NCI-H2171 treated with DMSO at 0.1 percent for 48 hours (cell line): Measurements from ENCODE around the gene NEDD1.

ENCODE experiments used
- DNase-seq: peaks from one replicate; lab custom pipeline; 2025; lab: John Stamatoyannopoulos, UW

Gene NEDD1

DNA sequence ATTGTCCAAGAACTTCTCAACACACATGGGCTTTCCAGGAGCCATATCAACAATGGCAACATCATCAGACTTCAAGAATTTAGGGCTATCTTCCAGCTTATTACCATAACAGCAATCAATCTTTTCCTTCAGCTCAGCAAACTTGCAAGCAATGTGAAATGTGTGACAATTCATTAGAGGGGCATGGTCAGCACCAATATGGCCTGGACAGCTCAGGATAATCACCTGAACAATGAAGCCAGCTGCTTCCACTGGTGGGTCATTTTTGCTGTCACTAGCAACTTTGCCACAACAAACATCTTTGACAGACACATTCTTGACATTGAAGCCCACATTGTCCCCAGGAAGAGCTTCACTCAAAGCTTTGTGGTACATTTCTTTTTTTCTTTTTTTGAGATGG lies 5.9 kb upstream of the NEDD1 start:
- no peak for DNase-seq

DNA sequence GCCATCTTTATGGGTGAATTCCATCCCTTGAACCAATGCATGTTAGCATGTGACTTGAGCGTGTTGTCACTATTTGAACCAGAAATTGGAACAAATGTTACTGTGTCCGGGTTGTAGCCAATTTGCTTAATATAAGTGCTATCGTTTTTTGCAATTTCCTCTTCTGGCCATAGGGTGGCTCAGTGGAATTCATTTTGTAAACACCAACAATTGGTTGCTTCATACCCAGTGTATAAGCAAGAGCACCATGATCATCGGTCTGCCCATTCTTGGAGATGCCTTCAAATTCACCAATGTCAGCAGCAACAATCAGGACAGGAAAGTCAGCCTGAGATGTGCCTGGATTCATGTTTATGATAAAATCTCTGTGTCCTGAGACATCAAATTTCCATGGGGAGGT lies 5.0 kb upstream of the NEDD1 start:
- no peak for DNase-seq

DNA sequence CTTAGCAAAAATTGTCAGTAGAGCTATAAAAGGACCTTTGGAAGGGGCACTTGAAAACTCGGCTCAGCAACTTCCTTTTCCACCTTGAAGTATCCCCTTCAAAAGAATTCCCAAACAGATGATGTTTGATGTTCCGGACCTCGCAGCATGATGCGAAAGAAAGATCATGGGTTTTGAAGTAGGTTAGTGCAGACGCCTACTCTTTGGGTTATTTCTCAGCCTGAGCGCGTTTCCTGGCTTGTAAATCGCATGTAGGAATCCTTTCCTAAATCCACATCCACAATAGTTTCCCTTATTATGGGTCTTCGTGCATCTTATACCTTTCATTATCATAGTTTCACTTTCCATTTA lies 584 bp upstream of the NEDD1 start:
- DNase-seq: no peak

DNA sequence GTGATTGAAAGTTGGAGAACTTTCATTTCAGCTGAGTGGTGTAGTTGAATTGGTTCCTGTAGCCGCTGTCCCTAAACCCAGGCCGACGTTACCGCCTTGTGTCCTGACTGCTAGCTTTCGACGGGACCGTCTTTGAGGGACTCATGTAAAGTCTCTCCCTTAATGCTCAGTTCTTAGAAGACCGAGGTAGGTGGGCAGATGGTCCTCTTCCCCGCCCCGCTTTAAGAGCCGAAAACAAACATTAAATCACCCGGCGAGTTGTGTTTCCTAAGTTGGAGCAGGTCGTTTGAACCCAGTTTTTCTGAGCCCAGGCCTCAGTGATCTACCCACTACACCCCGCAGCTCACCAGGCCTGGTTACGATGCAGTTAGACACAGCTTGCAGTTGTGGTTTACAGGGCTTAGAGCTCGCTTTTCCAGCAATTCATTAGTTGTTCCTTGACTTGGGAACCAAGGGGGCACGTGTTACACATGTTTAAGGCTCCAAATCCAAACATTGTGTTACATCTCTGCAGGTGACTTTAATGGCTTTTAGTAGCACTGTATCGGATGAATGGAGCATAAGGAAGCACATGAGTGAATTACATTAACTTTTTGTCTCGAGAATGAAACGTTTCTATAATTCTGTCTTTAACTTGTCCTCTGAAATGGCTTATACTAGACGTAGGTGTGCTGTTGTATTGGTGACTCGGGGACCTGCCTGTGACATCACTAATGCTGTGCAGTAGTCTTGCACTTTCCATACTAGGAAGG lies 790 bp downstream of the NEDD1 start:
- DNase-seq: peak; percentile 28

DNA sequence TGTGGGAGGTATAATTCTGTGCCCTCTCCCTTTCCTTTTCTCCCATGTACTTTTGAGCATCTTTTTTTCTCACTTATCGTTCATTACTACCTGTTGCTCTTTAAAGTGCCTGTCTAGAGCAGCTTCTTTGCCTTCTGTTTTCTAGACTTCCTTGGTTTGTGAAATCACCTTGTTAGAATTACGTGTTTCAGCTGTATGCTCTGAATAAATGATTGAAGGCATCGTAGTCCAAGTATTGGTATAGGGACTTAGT lies 1.3 kb downstream of the NEDD1 start:
- DNase-seq: no peak

DNA sequence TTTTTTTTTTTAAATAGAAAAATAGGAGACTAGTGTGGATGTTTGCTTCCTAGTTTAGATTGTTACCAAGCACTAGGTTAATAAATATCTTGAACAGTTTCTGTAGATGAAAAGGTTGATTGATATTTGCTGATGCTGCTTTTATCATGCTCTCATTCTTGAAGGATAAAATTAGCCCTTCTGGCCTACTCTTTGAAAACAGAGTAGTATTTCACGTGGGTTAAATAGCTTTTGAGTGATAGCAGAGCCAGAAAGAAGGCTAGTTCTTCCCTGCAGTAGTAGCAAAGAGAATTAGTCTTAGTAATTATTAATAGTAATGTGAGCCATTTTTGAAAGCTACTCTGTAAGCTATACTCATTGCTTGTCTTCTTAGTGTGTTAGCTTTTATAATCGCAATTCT lies 5.2 kb downstream of the NEDD1 start:
- DNase-seq: no peak

DNA sequence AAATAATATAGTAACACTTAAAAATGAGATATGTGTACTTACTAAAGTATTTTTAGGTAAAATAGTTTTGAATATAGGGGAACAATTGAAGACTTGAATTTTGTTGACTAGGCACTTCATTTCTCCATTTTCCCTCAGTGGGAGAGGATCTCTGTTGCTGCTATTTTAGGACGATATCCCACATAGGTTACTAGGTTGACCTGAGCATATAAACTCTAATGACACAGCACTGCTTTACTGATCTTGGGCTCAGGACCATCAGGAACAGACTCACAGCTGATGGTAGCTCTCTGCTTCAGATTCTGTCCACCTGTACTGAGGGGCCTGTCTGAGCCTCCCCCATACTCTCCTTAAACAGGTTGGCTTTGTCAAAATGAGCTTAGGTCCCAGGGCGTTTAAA lies 5.9 kb downstream of the NEDD1 start:
- no peak for DNase-seq

DNA sequence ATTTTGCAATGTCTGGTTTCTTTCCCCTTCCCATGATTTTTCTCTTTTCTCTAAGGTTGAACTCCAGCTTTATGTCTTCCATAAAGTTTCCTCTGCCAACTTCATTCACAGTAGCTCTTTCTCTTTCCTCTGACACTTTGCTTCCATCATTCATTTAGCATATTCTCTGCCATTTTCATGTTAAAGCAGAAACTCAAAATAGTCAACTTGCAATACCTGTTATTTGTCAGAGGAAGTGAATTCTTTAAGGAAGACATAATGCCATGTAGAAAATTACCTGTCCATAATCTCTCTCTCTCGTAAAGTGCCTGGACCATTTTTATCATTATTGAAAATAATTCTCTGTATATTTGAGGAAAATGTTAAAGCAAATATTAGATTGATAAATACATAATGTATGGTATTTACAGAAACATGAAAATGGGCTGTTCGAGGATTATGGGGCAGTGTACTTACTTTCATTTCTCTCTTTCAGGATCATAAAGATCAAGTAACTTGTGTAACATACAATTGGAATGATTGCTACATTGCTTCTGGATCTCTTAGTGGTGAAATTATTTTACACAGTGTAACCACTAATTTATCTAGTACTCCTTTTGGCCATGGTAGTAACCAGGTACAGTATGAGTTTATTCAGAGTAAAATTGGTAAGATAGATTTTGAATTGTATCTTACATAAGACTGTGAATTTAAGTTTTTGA lies 12.6 kb downstream of the NEDD1 start:
- DNase-seq: no peak

DNA sequence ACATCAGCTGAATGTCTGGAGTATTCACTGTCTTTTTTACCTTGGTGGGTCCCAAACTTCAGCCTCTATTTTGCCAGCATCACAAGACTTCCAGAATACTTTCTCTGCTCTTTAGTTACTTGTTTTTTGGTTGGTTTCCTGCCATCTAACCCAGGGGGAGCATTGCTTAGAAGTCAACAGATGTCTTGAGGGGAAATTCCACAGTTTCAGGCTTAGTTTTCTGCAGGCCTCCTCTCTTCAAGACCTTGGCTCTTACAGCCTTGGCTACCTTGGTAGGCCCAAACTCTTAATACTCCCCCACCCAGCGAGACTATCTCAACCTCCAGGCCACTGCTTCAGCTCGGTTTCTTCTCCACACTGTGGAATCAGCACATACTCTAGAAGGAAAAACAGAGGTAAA lies 41.7 kb downstream of the NEDD1 start:
- DNase-seq: no peak

DNA sequence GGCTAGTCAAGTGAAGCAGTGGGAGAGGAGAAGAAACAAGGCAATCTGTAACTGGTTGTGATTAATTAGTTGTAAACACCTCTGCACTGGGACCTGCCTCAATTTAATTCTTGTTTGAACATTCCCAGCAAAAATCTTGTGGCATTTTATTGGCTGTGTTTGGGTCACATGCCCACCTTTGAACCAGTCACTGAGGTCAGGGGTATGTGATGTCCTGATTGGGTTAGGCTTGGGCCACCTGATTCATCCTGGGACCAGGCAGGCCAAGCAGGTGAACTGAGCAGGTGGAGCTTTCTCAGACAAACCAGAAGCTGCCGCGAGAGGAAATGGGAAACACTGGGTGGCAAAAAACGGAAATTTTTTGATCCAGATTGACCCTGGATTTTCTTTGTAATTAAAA lies 72.5 kb downstream of the NEDD1 start:
- no peak for DNase-seq

DNA sequence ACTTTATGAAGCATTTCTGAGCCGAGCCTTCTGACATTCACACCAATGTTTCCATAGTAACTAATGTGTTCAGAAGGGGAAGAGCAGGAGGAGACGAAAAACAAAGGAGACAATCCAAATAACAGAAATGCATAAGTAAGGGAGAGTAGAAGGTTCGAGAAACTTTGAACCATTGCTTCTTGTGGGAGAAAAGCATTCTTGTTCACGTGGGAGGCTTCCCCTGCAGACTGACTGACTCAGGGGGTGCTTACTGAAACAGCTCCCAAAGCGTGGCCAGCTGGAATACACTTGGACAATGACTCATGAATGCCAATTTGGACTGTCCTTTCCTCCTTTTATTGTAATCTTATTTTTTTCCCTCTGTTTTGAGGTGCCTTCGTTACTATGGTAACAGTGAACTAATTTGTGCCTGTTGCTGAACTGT lies 73.9 kb downstream of the NEDD1 start:
- no peak for DNase-seq

DNA sequence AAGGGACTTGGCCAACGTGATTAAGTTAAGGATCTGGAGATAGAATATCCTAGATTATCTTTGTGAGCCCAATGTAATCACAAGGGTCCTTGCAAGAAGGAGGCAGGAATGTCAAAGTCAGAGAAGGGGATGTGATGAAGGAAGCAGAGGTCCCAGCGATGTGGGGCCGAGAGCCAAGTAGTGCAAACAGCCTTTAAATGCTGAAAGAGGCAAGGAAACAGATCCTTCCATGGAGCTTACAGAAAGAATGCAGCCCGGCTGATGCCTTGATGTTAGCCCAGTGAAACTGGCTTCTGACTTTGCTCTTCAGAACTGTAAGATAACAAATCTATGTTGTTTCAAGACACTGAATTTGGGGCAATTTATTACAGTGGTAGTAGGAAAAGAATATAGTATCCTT lies 74.9 kb downstream of the NEDD1 start:
- no peak for DNase-seq

DNA sequence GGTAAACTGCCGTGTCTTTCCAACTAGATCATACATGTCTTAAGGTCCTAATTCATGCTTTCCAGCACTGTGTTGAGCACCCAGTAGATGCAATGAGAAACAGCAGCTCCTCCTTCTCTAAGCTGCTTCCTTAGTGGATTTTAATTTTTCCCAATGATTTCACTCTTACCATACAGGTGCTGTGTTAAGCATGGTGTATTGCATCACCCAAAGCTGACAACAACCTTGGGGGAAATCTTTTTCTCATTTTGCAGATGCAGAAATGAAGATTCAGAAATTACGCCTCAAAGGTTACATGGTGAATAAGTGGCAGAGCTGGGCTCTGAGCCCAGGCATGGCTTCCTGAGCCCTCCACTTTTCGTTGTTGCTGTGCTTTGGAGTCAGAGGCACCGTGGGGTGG lies 75.6 kb downstream of the NEDD1 start:
- no peak for DNase-seq

DNA sequence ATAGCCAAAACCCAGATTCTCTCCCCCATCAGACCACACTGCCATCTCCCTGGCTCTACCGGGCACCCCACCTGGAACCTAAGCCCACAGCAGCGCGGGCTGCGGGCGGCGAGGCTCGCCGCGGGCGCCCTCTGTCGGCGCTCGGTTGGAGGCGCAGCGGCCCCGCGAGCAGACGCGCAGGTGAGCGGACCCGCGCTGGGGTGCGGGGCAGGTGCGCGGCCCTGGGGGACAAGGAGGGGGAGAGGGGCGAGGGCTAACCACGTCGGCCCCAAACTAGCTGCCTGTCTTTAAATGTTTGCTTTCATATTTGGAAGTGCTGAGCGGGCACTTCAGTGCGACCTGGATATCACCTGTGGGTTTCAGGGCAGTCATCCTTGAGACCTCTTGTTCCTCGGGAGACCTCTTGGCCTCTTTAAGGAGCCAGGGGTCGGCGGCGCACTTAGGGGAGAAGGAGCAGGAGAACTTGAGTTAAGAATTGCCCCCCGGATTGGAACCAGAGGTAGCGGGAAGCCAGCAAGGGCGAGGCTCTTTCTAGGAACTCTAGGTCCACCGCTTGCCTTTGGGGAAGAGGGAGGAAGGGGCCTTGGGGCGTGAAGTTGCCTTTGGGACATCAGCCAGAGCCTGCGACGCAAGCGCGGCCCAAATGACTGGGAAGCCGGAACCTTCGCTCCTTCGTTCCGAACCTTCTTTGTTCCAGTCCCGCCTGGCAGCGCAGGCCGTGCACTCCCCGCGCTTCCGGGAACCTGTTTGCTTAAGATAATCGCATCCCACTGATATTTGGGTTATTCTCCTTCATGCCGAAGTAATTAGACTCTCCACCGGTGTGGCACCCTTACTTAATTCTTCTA lies 78.7 kb downstream of the NEDD1 start:
- peak; percentile 30 for DNase-seq

DNA sequence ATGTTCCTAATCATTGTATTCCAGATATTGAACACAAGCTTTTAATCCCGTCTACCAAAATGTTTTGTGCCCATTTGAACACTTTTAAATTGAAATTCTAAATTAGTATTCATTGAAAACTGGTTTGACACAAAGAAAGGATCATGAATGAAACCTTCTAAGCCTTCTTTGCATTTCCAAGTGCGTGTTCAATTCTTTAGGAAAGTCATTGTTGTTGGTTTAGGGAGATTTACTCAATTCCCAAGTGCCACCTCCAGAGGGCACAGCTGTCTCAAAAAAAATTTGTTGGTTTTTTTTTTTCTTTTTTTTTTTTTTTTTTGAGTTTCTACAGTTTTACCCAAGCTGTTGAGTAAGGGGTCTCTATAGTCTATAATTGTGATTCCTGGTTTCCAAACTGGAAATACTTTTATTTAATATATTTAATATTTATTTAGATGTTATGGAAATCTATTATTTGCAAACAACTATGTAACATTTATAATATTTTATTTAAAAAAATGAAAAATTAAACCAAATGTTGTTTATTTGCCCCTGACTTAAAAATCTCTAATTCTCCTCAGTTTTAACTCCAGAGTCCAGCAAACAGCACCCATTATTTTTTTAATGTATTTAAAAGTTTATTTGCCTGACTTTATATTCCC lies 79.9 kb downstream of the NEDD1 start:
- DNase-seq: peak; percentile 61

DNA sequence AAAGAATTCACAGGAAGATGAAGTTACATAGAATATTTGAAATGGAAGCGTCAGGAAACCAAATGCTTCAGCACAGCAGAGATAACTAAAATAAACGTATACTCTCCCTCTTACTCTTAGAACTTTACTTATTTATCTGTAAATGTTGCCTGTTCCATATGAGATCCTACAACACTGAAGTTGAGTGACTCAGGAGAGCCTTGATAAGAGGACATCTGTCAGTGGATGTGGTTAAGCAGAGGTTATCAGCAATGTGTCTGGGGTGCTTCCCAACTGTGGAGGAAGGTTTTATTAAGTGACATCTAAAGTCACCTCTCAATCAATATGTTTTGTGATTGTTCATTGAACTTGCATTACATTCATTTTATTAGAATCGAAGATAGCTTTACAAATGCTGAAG lies 81.9 kb downstream of the NEDD1 start:
- no peak for DNase-seq

DNA sequence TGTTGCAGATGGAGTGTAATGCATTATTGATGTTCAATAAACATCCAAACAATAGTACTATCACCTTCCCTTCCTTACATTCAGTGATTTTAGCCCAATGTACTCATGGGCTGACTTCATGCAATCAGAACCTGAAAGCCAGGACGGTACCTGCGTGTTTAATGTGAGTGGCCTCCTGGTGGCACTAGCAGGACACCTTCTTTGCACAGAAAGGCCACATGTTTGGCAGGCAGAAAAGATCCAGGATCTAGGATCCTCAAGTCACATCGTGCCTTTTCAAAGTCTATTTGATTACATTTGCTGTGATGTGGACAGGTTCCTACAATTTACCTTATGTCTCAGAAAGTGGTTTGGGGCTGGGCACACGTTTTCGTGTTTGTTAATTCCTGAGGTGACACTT lies 82.9 kb downstream of the NEDD1 start:
- DNase-seq: peak; percentile 37

DNA sequence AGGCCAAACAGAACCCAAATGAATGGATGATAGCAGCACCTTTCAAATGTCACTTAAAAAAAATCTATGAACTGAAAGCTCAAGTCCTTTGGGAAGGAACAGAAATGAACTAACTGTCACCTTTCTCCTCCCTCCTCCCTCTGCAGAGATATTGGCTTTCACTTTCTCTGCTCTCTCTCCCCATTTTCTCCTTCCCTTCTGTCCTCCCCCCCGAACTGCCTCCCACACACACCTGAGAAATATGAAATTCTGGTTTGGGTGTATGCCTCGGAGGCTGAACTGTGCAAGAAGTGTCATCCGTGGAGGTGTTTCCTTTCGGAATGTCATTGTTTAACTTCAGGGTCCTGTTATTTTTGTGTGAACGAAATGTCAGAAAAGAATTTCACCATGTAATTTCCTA lies 87.8 kb downstream of the NEDD1 start:
- peak; percentile 51 for DNase-seq

DNA sequence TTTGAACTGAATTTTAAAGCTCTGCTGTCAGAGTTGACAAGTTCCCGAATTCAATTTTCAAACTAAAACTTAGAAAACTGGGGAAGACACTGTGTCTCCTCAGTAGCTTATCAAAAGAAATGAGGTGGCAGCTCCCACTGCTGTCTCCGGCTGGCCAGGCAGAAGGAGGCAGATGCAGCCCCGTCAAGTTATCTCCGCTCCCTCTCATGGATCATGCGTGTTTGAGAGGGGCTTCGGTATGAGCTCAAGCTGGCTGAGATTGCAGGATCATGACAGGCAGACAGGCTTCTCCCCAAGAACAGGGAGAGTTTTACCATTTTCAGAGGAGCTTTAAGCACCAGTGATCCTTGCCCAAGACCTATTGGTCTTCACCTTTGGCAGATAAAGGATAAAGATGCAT lies 88.8 kb downstream of the NEDD1 start:
- no peak for DNase-seq

DNA sequence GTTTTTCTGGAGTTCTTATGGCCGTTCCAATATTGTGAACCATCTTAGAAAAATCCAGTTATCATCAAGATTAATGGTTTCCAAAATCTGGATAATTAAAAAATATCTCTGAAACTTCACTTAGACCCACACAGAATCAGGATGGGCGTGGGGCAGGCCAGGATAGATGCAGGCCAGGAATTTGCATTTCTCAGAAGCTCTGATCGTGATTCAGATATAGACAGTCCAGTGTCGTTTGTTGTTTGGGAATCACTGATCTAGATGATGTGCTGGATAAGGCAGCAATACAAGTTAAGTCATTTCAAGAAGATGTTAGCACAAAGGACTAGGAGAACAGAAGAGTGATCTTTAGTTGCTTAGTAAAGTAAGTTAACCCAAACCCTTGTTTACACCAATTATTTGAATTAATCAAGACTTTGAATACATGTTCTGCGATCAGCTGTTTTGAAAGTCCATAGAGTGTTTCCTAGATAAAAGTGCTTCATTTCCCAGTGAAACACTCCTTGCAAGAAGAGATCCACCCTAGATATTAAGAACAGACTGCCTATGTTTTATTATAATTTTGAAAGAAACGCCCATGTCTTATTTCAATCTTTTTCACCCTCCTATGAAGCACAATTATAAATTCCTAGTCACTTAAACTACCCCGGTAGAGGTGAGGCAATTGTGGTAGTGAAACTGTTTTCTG lies 90.9 kb downstream of the NEDD1 start:
- DNase-seq: no peak

DNA sequence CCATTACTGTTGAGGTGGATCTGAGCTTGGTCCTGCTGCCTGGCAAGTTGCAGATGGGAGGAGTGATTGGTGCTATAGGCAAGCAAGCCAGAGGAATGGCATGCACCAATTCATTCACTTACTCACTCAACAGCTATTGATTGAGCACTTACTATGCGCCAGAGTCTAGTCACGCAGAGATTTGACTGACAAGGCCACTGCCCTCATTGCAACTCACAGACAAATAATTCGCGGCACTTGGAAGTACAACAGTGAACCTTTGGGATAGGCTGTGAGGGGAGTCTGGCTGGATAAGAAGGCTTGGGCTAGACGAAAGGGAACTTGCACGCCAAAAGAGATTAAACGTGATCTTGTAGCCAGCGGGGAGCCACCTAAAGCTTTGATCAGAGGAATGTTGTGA lies 96.2 kb downstream of the NEDD1 start:
- DNase-seq: no peak
